AG09309 (cell line): Measurements from ENCODE around the gene IDH3A.
A peak's percentile ranks its signal among the peaks of the same experiment; 100 is the strongest.

ENCODE experiments used
- DNase-seq: peaks from one replicate; pipeline ENCODE4 v3.0.0-alpha.2; 2010; ENCODE audit warnings: low read depth
- H3K4me3 ChIP-seq: 2 replicates; pipeline ENCODE4 v1.5.1; 2011; ENCODE audit warnings: mild to moderate bottlenecking, low read depth, low read length, moderate library complexity; ENCODE audit not compliant: control insufficient read depth
- CTCF ChIP-seq: IDR thresholded peaks from 2 replicates; pipeline ENCODE4 v1.5.1; 2011; ENCODE audit warnings: mild to moderate bottlenecking, low read depth, low read length, inconsistent platforms; ENCODE audit not compliant: insufficient read depth, control insufficient read depth; ENCODE audit errors: missing control alignments

Gene IDH3A

GRCh38 chr15:78177447-78177873, 28.3 kb downstream of the IDH3A start:
- DNase-seq = no peak
- no peak overlapping the region for H3K4me3 ChIP-seq

GRCh38 chr15:78178064-78178463, 28.9 kb downstream of the IDH3A start:
- TF ChIP-seq CTCF = no peak
- no peak for DNase-seq
- no peak overlapping the region for H3K4me3 ChIP-seq

More at GRCh38 chr15:78177447-78177873, 28.3 kb downstream of the IDH3A start:
- peak; percentile 81 for TF ChIP-seq CTCF

- no peak for TF ChIP-seq CTCF
- DNase-seq = no peak
Observed at GRCh38 chr15:78179286-78179840, 30.2 kb downstream of the IDH3A start.

GRCh38 chr15:78179906-78180305, 30.7 kb downstream of the IDH3A start:
- TF ChIP-seq CTCF = no peak

More at GRCh38 chr15:78179286-78179840, 30.2 kb downstream of the IDH3A start:
- H3K4me3 ChIP-seq = no peak overlapping the region

GRCh38 chr15:78182336-78182700, 33.2 kb downstream of the IDH3A start:
- H3K4me3 ChIP-seq = no peak overlapping the region
- no peak for DNase-seq
- TF ChIP-seq CTCF = no peak

More at GRCh38 chr15:78179906-78180305, 30.7 kb downstream of the IDH3A start:
- no peak for DNase-seq
- H3K4me3 ChIP-seq = no peak overlapping the region

GRCh38 chr15:78182821-78183220, 33.7 kb downstream of the IDH3A start:
- H3K4me3 ChIP-seq = no peak overlapping the region
- no peak for TF ChIP-seq CTCF
- DNase-seq = no peak
